Astrocyte of the cerebellum (primary cell): ENCODE measurements around the gene UNC119.

ENCODE experiments used
- DNase-seq: peaks from one replicate; pipeline ENCODE4 v3.0.0-alpha.2; 2011; ENCODE audit warnings: low read depth
- H3K4me3 ChIP-seq: 2 replicates; pipeline ENCODE4 v1.5.1; 2011; ENCODE audit warnings: mild to moderate bottlenecking, low read depth, low read length, moderate library complexity
- in situ Hi-C: cut with HindIII; loops from 2 replicates; pipeline ENCODE4 v1.10.0; 2017; ENCODE audit warnings: low sequenced_read_pairs
- TF ChIP-seq, protein P1 (sequence below): IDR thresholded peaks from 2 replicates; pipeline ENCODE4 v1.5.1; 2012; ENCODE audit warnings: low read length, low read depth, moderate library complexity, mild to moderate bottlenecking; ENCODE audit errors: missing control alignments

UNC119 gene

DNA sequence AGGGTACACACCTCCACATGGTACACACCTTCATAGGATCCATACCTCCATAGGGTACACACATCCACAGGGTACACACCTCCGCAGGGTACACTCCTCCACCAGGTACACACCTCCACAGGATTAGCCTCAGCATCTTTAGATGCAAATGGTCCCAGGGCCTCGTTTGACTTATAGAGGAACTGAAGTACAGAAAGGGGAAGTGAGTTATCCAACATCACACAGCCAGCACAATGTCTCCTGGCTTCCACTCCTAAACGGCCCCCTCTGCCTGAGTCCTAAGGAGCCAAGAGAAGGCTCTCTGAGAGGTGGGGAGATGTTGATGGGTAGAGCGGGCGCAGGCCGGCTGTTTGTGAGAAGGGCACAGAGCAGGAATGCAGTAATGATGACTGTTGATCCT, 34.3 kb downstream of the UNC119 start:
- TF ChIP-seq, protein P1, sequence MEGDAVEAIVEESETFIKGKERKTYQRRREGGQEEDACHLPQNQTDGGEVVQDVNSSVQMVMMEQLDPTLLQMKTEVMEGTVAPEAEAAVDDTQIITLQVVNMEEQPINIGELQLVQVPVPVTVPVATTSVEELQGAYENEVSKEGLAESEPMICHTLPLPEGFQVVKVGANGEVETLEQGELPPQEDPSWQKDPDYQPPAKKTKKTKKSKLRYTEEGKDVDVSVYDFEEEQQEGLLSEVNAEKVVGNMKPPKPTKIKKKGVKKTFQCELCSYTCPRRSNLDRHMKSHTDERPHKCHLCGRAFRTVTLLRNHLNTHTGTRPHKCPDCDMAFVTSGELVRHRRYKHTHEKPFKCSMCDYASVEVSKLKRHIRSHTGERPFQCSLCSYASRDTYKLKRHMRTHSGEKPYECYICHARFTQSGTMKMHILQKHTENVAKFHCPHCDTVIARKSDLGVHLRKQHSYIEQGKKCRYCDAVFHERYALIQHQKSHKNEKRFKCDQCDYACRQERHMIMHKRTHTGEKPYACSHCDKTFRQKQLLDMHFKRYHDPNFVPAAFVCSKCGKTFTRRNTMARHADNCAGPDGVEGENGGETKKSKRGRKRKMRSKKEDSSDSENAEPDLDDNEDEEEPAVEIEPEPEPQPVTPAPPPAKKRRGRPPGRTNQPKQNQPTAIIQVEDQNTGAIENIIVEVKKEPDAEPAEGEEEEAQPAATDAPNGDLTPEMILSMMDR: no peak
- DNase-seq: no peak
- in situ Hi-C loops: no loop called here
- no peak overlapping the region for H3K4me3 ChIP-seq

DNA sequence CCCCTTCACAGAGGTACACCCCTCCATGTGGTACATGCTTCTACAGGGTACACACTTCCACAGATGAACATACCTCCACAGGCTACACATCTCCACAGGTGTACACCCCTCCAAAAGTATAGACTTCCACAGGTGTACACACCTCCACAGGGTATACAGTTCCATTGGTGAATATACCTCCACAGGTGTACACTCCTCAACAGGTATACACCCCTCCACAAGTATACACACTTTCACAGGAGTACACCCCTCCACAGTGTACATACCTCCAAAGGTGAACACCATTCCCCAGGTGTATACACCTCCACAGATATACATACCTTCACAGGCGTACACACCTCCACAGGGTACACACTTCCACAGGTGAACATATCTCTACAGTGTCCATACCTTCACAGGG, 36.9 kb downstream of the UNC119 start:
- no peak overlapping the region for H3K4me3 ChIP-seq
- DNase-seq: no peak
- TF ChIP-seq, protein P1: no peak
- in situ Hi-C loops: no loop called here

DNA sequence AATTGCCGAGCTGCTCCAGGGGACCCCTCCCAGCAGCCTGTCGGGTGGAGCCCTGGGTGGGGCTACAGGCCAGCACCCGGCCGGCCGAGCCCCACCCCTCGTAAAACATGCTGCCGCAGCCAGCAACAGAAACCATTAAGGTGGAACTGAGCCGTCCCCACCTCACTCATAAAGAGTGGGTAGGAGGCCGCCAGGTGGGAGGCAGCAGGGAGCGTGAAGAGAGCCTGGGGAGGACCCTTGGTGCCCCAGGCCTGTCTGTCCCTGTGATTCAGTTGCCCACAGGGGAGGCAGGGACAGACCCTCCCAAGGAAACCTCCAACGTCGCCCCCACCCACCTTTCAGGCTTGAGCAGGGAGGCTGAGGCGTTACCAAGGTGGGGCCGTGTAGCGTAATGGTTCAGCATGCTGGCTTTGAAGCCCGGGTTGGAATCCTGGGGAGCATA, 37.8 kb downstream of the UNC119 start:
- in situ Hi-C loops: no loop called here

DNA sequence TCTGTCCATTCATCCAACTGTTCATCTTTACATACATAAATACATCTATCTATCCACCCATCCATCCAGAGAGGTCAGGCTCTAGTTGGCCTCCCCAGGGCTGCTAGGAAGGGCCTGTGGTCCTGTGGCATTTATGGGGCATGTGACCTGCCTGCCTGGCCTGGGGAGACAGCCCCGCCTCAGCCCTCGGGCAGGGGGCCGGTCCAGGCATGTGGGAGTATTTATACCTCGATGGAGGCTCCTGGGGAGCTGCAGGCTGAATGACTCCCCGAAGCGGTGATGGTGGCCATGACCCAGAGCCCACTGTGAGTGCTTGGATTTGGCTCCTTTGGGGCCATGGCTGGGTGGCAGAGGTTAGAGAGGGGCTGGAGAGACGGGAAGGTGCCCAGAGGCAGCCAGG, 38.9 kb downstream of the UNC119 start:
- DNase-seq: no peak
- H3K4me3 ChIP-seq: no peak overlapping the region
- in situ Hi-C loops: no loop called here
- TF ChIP-seq, protein P1: no peak

More for the DNA sequence above, 37.8 kb downstream of the UNC119 start:
- no peak for DNase-seq
- no peak overlapping the region for H3K4me3 ChIP-seq
- TF ChIP-seq, protein P1: no peak

DNA sequence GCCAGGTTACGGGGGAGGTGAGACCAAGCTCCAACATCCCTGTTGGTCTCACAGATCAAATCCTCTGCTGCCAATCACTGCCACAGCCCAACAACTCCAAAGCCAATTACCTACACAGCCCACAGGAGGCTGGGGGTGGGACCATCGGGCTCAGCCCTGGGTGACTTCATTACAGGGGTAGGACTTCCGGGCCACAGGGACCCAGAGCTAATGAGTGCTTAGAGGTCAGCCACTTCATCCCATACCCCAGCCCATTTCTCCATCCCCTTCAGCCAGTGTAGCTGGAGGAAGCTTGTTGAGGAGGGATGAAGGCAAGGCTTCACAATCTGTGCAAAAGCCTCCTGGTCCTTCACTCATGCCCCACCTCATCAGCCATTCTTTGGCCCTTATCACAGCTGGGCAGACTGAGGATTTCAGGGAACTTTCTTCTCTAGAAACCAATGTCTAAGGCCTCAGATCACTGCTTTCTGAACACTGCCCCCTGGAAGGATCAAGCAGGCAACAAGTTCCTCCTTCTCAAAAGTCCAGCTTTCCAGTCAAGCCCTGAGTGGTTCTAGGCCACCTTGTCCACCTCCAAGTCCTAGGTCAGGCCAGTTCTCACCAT, 40.5 kb downstream of the UNC119 start:
- no peak overlapping the region for H3K4me3 ChIP-seq
- DNase-seq: no peak
- TF ChIP-seq, protein P1: no peak
- in situ Hi-C loops: no loop called here

DNA sequence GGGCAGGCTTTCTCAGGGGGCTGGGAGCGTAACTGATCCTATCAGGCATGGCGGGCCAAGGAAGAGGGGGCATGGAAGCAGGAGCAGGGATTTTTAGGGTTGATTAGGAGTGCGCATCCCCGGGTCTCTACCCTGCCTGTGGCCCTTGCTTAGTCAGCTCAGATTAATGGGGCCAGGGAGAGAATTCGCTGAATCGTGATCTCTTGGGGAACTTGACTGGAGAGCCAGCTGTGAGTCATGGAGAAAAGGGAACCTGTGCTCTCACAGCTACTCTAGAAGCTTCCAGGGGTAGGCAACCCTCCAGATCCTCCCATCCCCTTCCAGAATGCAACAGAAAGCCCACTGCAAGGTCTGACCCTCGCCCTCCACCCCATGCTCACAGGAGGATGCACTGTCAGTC, 42.6 kb downstream of the UNC119 start:
- no peak for DNase-seq
- no peak overlapping the region for H3K4me3 ChIP-seq
- in situ Hi-C loops: no loop called here
- TF ChIP-seq, protein P1: no peak
